ENCODE measurements around the gene SSBP1. TPM values are rescaled to one million over a fixed set of nuclear protein-coding genes. Genes with fewer than 3 reads are reported as not detected.
"Not testable (repeated sequence)": the region's sequence is repeated elsewhere in the genome, so short reads cannot be mapped to it uniquely, and the experiment has no call there.

SSBP1 gene
- total and polyA plus RNA-seq, 4 experiments from 2014 or later: 88.2 to 366 (median 203) TPM

DNA sequence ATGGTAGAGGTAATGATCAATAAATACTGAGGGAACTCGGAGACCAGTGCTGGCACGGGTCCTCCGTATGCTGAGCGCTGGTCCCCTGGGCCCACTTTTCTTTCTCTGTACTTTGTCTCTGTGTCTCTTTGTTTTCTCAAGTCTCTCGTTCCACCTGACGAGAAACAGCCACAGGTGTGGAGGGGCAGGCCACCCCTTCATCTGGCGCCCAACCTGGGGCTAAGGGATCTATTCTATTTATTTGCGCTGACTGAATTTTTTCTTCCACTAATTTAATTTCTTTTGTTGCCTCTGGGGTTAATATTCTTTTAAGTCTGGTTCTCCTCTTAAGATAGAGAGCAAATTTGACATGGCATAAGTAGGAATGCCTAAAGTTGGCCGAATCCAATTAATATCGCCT, 13.7 kb downstream of the SSBP1 start:
- POLR2A ChIA-PET (ENCODE audit: partially characterized antibody); H3K4me3 ChIP-seq (ENCODE audit: low read length in 2 of 2); CTCF ChIA-PET (ENCODE audit: partially characterized antibody); H3K4me3 Mint-ChIP-seq; H3K27me3 Mint-ChIP-seq; H3K27ac ChIP-seq (ENCODE audit: low read depth, low read length); H3K4me1 ChIP-seq (ENCODE audit: insufficient read depth, low read length); H3K27me3 ChIP-seq (ENCODE audit: insufficient read depth, low read length); intact Hi-C loops (cut with micrococcal nuclease); DNase-seq: not testable (repeated sequence)
- Histone ChIP-seq H3K9me3 (ENCODE audit: control insufficient read depth in 1 of 2, low read length in 2 of 2) (peaks cover 0 to 10% of the 10 kb centered on the region in 2 donors), H3K36me3 (ENCODE audit: insufficient read depth, low read length) (peaks cover 66% of the 10 kb centered on the region)
- Mint-ChIP-seq H3K4me1 (peaks cover 0 to 14% (median 3%) of the 10 kb centered on the region in 4 donors), H3K27ac (peak overlapping the region in 1 of 7 donors; percentile 48), H3K36me3 (peaks cover 83 to 84% of the 10 kb centered on the region in 2 donors), H3K9me3 (peaks cover 0 to 37% (median 25%) of the 10 kb centered on the region in 8 donors)

DNA sequence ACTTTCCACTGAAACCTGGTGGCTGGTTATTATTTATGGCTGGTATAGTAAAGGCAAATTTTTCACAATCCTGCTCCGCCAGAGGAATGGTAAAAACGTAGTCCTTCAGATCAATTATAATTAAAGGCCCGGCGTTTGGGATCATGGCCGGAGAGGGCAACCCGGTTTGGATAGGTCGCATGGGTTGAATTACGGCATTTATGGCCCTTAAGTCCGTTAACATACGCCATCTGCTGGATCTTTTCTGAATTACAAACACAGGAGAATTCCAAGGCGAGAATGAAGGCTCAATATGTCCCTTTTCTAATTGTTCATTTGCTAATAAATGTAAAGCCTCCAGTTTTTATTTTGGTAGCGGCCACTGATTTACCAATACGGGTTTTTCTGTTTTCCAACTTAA, 14.5 kb downstream of the SSBP1 start:
- Histone ChIP-seq H3K27ac (ENCODE audit: low read depth, low read length) (no peak overlapping the region), H3K4me1 (ENCODE audit: insufficient read depth, low read length) (no peaks in the 10 kb centered on the region), H3K4me3 (ENCODE audit: low read length in 2 of 2) (no peak overlapping the region), H3K27me3 (ENCODE audit: insufficient read depth, low read length) (no peaks in the 10 kb centered on the region), H3K9me3 (ENCODE audit: control insufficient read depth in 1 of 2, low read length in 2 of 2) (peaks cover 0 to 10% of the 10 kb centered on the region in 2 donors), H3K36me3 (ENCODE audit: insufficient read depth, low read length) (peaks cover 72% of the 10 kb centered on the region)
- POLR2A ChIA-PET (ENCODE audit: partially characterized antibody): no interaction called here
- peaks cover 90 to 91% of the 10 kb centered on the region in 2 donors for H3K36me3 Mint-ChIP-seq
- peaks cover 0 to 14% (median 3%) of the 10 kb centered on the region in 4 donors for H3K4me1 Mint-ChIP-seq
- DNase-seq: no peak
- H3K4me3 Mint-ChIP-seq: no peak overlapping the region
- H3K27me3 Mint-ChIP-seq: no peaks in the 10 kb centered on the region
- CTCF ChIA-PET (ENCODE audit: partially characterized antibody): no interaction called here
- peaks cover 0 to 37% (median 25%) of the 10 kb centered on the region in 8 donors for H3K9me3 Mint-ChIP-seq
- intact Hi-C loops (cut with micrococcal nuclease): no loop called here
- no peak overlapping the region for H3K27ac Mint-ChIP-seq

DNA sequence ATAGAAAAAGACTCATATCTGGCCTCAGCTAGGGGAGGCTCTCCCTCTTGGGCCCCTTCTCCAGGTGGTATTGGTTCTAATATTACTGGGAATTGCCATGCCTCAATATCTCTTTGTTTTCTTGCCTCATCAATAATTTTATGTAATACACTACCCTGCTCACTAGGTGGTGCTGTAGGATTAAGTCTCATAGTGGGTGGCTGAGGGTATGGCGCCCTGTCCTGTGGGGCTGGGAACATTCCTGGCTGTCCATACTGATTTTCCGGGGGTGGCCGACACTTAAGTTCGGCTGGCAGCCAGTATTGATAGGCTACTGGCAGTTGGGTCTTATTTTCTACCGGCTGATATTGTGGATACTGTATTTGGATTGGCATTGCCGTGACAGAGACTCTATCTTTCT, 16.8 kb downstream of the SSBP1 start:
- Mint-ChIP-seq H3K27me3 (no peaks in the 10 kb centered on the region), H3K4me3 (no peak overlapping the region), H3K27ac (no peak overlapping the region), H3K9me3 (peaks cover 0 to 36% (median 24%) of the 10 kb centered on the region in 8 donors), H3K36me3 (peaks cover 91 to 93% of the 10 kb centered on the region in 2 donors), H3K4me1 (peaks cover 0 to 14% (median 3%) of the 10 kb centered on the region in 4 donors)
- Histone ChIP-seq H3K27ac (ENCODE audit: low read depth, low read length) (no peak overlapping the region), H3K36me3 (ENCODE audit: insufficient read depth, low read length) (peaks cover 68% of the 10 kb centered on the region), H3K4me1 (ENCODE audit: insufficient read depth, low read length) (no peaks in the 10 kb centered on the region), H3K4me3 (ENCODE audit: low read length in 2 of 2) (no peak overlapping the region), H3K9me3 (ENCODE audit: control insufficient read depth in 1 of 2, low read length in 2 of 2) (peaks cover 0 to 8% of the 10 kb centered on the region in 2 donors), H3K27me3 (ENCODE audit: insufficient read depth, low read length) (no peaks in the 10 kb centered on the region)
- DNase-seq: peak in 3 of 5 donors; percentile 9 to 20 (median 11)
- ChIA-PET POLR2A (ENCODE audit: partially characterized antibody) (interaction anchor here (1.0 kb wide), 1 partner anchor 17 kb away, joined by 5 read pairs; the partner anchor contains the start of gene SSBP1), CTCF (ENCODE audit: partially characterized antibody) (interaction anchor here (1.3 kb wide), 1 partner anchor 10 kb away, joined by 4 read pairs; no protein-coding TSS in a partner anchor)
- intact Hi-C loops (cut with micrococcal nuclease): no loop called here

DNA sequence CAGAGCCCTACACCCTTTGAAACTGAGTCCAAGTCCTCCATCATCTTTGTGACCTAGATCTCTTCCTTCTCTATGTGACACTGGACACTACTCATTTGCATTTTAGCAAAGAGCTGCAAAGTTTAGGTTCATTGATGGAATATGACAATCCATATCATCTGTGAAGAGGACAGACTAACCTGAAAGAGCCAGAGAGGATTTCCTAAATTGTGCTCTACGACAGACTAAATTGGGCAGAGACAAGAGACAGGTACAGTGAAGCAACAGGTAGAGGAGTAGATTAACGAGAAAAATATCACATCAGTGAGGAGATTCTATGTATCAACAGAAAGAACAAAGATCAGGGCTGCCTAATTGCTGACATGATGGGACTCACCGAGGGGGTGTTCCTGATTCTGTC, 25.6 kb downstream of the SSBP1 start, which contains the start of gene TAS2R3:
TSS of gene TAS2R3 (plus strand) at position 301 of the 400 bp plus-strand sequence. CDS start at position 363, 62 bp downstream.
- Mint-ChIP-seq H3K4me1 (peaks cover 3 to 10% (median 5%) of the 10 kb centered on the region in 4 donors), H3K36me3 (peaks cover 66 to 72% of the 10 kb centered on the region in 2 donors), H3K9me3 (peaks cover 0 to 3% (median 0%) of the 10 kb centered on the region in 8 donors), H3K27me3 (no peaks in the 10 kb centered on the region), H3K27ac (peak within 1 kb of the TSS in 4 of 7 donors; percentile 10 to 51 (median 20)), H3K4me3 (no peak within 1 kb of the TSS)
- DNase-seq: no peak
- ChIA-PET POLR2A (ENCODE audit: partially characterized antibody) (interaction anchor here (1.6 kb wide), 1 partner anchor 26 kb away, joined by 3 read pairs; the partner anchor contains the start of gene SSBP1), CTCF (ENCODE audit: partially characterized antibody) (no interaction called here)
- no peak within 1 kb of the TSS for H3K27ac ChIP-seq (ENCODE audit: low read depth, low read length)
- H3K4me1 ChIP-seq (ENCODE audit: insufficient read depth, low read length): no peaks in the 10 kb centered on the region
- H3K9me3 ChIP-seq (ENCODE audit: control insufficient read depth in 1 of 2, low read length in 2 of 2): no peaks in the 10 kb centered on the region
- intact Hi-C loops (cut with micrococcal nuclease): no loop called here
- H3K27me3 ChIP-seq (ENCODE audit: insufficient read depth, low read length): no peaks in the 10 kb centered on the region
- H3K4me3 ChIP-seq (ENCODE audit: low read length in 2 of 2): no peak within 1 kb of the TSS
- H3K36me3 ChIP-seq (ENCODE audit: insufficient read depth, low read length): peaks cover 16% of the 10 kb centered on the region

DNA sequence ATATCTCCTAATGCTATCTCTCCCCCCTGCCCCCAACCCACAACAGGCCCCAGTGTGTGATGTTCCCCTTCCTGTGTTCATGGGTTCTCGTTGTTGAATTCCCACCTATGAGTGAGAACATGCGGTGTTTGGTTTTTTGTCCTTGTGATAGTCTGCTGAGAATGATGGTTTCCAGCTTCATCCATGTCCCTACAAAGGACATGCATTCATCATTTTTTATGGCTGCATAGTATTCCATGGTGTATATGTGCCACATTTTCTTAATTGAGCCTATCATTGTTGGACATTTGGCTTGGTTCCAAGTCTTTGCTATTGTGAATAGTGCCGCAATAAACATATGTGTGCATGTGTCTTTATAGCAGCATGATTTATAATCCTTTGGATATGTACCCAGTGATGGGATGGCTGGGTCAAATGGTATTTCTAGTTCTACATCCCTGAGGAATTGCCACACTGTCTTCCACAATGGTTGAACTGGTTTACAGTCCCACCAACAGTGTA, 32.0 kb downstream of the SSBP1 start:
- POLR2A ChIA-PET (ENCODE audit: partially characterized antibody); H3K27ac Mint-ChIP-seq; H3K4me3 Mint-ChIP-seq; H3K4me1 ChIP-seq (ENCODE audit: insufficient read depth, low read length); H3K4me1 Mint-ChIP-seq; H3K9me3 ChIP-seq (ENCODE audit: control insufficient read depth in 1 of 2, low read length in 2 of 2); H3K27me3 ChIP-seq (ENCODE audit: insufficient read depth, low read length); H3K27ac ChIP-seq (ENCODE audit: low read depth, low read length); H3K27me3 Mint-ChIP-seq; H3K36me3 ChIP-seq (ENCODE audit: insufficient read depth, low read length); intact Hi-C loops (cut with micrococcal nuclease); H3K9me3 Mint-ChIP-seq; H3K4me3 ChIP-seq (ENCODE audit: low read length in 2 of 2); DNase-seq: not testable (repeated sequence)
- CTCF ChIA-PET (ENCODE audit: partially characterized antibody): interaction anchor here (1.8 kb wide), 1 partner anchor 14 kb away, joined by 6 read pairs; no protein-coding TSS in a partner anchor
- H3K36me3 Mint-ChIP-seq: peaks cover 42 to 55% of the 10 kb centered on the region in 2 donors

DNA sequence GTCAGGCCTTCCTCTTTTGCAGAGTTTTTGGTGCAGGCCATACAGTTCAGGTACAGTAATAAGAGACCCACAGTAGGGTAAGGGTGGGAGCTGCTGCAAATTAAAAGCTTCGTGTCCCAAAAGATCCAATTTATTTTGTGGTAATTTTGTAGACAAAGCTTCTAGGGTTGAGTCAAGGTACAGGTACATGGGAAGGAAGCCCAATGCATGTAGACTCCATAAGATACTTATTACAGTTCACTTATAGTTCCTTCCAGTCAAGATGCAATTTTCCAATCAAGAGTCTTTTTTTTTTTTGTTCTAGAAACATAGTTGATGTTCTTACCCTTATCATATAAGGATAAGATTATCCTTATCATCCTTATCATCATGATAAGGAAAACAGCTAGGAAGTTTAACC, 38.2 kb downstream of the SSBP1 start, which contains the start of gene TAS2R4:
TSS of gene TAS2R4 (plus strand) at position 301 of the 400 bp plus-strand sequence. CDS start 1,815 bp downstream, outside the sequence.
- Mint-ChIP-seq H3K27me3 (no peaks in the 10 kb centered on the region), H3K4me1 (peaks cover 0 to 8% (median 2%) of the 10 kb centered on the region in 4 donors), H3K27ac (no peak within 1 kb of the TSS), H3K36me3 (peaks cover 50 to 51% of the 10 kb centered on the region in 2 donors), H3K4me3 (no peak within 1 kb of the TSS), H3K9me3 (peaks cover 0 to 4% (median 0%) of the 10 kb centered on the region in 8 donors)
- CTCF ChIA-PET (ENCODE audit: partially characterized antibody): interaction anchor here (1.6 kb wide), 1 partner anchor 9 kb away, joined by 11 read pairs; no protein-coding TSS in a partner anchor
- Histone ChIP-seq H3K9me3 (ENCODE audit: control insufficient read depth in 1 of 2, low read length in 2 of 2) (no peaks in the 10 kb centered on the region), H3K27me3 (ENCODE audit: insufficient read depth, low read length) (no peaks in the 10 kb centered on the region), H3K4me1 (ENCODE audit: insufficient read depth, low read length) (no peaks in the 10 kb centered on the region), H3K36me3 (ENCODE audit: insufficient read depth, low read length) (peaks cover 5% of the 10 kb centered on the region), H3K27ac (ENCODE audit: low read depth, low read length) (no peak within 1 kb of the TSS), H3K4me3 (ENCODE audit: low read length in 2 of 2) (no peak within 1 kb of the TSS)
- POLR2A ChIA-PET (ENCODE audit: partially characterized antibody): no interaction called here
- intact Hi-C loops (cut with micrococcal nuclease): no loop called here
- no peak for DNase-seq

DNA sequence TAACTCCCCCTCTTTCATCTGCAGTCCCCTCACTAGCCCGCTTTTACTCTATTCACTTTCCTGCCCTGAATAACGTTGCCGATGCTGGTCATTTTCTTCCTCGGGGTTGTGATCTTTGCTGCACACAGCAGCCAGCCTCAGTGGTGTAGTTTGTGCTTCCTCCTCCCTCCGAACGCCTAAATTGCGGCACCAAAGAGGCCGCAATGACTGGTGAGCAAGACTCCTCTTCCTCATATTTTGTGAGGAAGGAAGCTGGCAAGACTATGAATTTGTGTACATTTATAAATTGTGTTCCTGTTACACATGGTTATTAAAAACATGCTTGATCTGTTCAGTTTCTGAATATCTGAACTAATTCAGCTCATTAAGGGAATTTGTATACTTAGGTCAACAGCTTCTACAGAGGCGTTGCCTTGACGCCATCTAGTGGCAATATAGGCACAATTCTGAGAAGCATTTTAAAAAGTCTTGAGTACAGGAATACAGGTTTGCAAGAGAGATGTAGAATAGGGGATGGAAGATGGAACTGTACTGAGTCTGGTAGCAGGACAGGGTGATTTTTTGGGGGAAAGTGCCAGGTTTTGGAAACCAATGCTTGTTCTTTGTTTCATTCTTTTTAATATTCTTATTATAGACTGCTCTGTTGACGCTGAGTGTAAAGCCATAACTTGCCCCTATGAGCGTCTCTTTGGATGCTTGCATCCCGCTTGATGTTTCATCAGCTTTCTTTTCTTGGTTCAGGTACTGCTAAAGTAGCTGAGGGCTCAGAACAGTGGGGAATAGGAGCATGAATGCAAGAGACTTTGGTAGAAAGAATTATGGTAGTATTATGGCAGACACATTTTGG, 47.8 kb downstream of the SSBP1 start:
- Mint-ChIP-seq H3K27me3 (no peaks in the 10 kb centered on the region), H3K4me3 (no peak overlapping the region), H3K9me3 (no peaks in the 10 kb centered on the region), H3K27ac (no peak overlapping the region), H3K4me1 (peaks cover 0 to 2% (median 0%) of the 10 kb centered on the region in 4 donors), H3K36me3 (peaks cover 15 to 24% of the 10 kb centered on the region in 2 donors)
- Histone ChIP-seq H3K9me3 (ENCODE audit: control insufficient read depth in 1 of 2, low read length in 2 of 2) (no peaks in the 10 kb centered on the region), H3K27me3 (ENCODE audit: insufficient read depth, low read length) (no peaks in the 10 kb centered on the region), H3K4me1 (ENCODE audit: insufficient read depth, low read length) (no peaks in the 10 kb centered on the region), H3K36me3 (ENCODE audit: insufficient read depth, low read length) (no peaks in the 10 kb centered on the region), H3K27ac (ENCODE audit: low read depth, low read length) (no peak overlapping the region), H3K4me3 (ENCODE audit: low read length in 2 of 2) (no peak overlapping the region)
- POLR2A ChIA-PET (ENCODE audit: partially characterized antibody): interaction anchor here (0.8 kb wide), 1 partner anchor 132 kb away, joined by 3 read pairs; no protein-coding TSS in a partner anchor
- intact Hi-C loops (cut with micrococcal nuclease): no loop called here
- peak in 4 of 5 donors; percentile 27 to 41 (median 37) for DNase-seq
- CTCF ChIA-PET (ENCODE audit: partially characterized antibody): interaction anchor here (0.6 to 3.7 kb wide), 19 partner anchors 9 to 974 kb away, joined by 3 to 41 read pairs (median 4); partner anchors contain the start of genes DENND11, SSBP1, TAS2R4 and WEE2

Measured in CD4-positive, alpha-beta memory T cell (primary cell).